SJSA1 (cell line): ENCODE results near the gene KRTAP4-11. TPM values are rescaled to one million over a fixed set of nuclear protein-coding genes. Genes with fewer than 3 reads are reported as not detected.
"Not testable (repeated sequence)": the region's sequence is repeated elsewhere in the genome, so short reads cannot be mapped to it uniquely, and the experiment has no call there.

Source experiments
- DNase-seq, 2 experiments: peaks; one replicate each; pipeline ENCODE4 v3.0.0-alpha.2; 2015 to 2020; ENCODE audit warnings: low spot score in 2 of 2, low read depth in 1 of 2
- H3K27ac ChIP-seq: fragments of 250-450 bp; sonication (Bioruptor Pico); 2 replicates; pipeline ENCODE4 v1.5.1; 2020; ENCODE audit warnings: mild to moderate bottlenecking, moderate library complexity
- H3K27me3 ChIP-seq: fragments of 250-450 bp; sonication (Bioruptor Pico); replicated peaks from 2 replicates; pipeline ENCODE4 v1.5.1; 2020; ENCODE audit warnings: mild to moderate bottlenecking, moderate library complexity
- H3K36me3 ChIP-seq: fragments of 250-450 bp; sonication (Bioruptor Pico); 2 replicates; pipeline ENCODE4 v1.5.1; 2020; ENCODE audit warnings: mild to moderate bottlenecking
- H3K4me1 ChIP-seq: fragments of 250-450 bp; sonication (Bioruptor Pico); replicated peaks from 2 replicates; pipeline ENCODE4 v1.6.1; 2021; ENCODE audit warnings: mild to moderate bottlenecking
- H3K4me3 ChIP-seq: fragments of 250-450 bp; sonication (Bioruptor Pico); 2 replicates; pipeline ENCODE4 v1.5.1; 2020; ENCODE audit warnings: mild to moderate bottlenecking
- H3K9me3 ChIP-seq: fragments of 250-450 bp; sonication (Bioruptor Pico); replicated peaks from 2 replicates; pipeline ENCODE4 v1.5.1; 2020; ENCODE audit warnings: mild to moderate bottlenecking
- total RNA-seq: library from RNA; depleted of rRNA; stranded (reverse); fragments of >200 nt; shearing (Covaris generic); gene quantifications from 2 replicates; pipeline ENCODE4 v1.2.3, GENCODE V29; 2014; rRNA removed

The KRTAP4-11 gene
- total RNA-seq, 1 experiment from 2014 or later = not detected

DNA sequence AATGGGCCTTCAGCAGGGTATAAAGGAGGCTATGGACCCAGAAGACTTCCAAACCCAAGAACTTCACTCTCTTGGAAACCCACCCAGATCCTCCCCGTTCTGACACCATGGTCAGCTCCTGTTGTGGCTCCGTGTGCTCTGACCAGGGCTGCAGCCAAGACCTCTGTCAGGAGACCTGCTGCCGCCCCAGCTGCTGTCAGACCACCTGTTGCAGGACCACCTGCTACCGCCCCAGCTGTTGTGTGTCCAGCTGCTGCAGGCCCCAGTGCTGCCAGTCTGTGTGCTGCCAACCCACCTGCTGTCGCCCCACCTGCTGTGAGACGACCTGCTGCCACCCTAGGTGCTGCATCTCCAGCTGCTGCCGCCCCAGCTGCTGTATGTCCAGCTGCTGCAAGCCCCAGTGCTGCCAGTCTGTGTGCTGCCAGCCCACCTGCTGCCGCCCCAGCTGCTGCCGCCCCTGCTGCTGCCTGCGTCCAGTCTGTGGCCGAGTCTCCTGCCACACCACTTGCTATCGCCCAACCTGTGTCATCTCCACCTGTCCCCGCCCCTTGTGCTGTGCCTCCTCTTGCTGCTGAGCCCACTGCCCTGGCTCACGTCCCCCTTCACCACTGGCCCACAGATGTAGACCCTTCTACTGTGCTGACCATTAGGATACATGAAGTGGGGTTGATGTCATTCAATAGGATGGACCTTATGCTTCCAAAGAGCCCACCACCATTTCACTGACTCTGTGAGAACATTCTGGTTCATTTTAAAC, 33.9 kb downstream of the KRTAP4-11 start, which contains the start of gene KRTAP4-7:
Gene KRTAP4-7, plus strand, starts transcription at position 51 of the 757 bp plus-strand sequence. Its CDS starts 57 bp downstream, at position 108.
- not testable (repeated sequence) for H3K27me3 ChIP-seq, H3K9me3 ChIP-seq, H3K4me3 ChIP-seq, H3K4me1 ChIP-seq, H3K36me3 ChIP-seq, DNase-seq
- peak within 1 kb of the TSS; percentile 71; the same call in 1 of the 2 replicates for H3K27ac ChIP-seq

DNA sequence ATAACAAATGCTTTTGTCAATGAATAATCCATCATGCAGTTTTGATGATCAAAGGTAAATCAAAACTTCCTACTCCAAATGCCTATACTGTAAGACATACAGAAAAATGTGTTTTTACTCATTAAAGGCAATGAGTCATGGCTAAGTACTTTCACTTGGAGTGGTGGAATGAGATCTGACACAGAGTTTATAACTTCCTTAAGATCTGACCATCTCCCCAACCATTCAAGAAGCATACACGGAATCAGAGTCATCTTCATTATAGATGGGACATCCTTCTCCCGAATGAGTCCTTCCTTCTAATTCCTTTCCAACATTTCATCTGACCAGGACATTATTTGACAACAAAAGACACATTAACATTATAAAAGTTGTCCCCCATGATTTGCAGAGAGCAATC, 34.7 kb downstream of the KRTAP4-11 start:
- peak in 1 of 2 experiments; percentile 47 for DNase-seq
- not testable (repeated sequence) for H3K36me3 ChIP-seq, H3K27ac ChIP-seq

DNA sequence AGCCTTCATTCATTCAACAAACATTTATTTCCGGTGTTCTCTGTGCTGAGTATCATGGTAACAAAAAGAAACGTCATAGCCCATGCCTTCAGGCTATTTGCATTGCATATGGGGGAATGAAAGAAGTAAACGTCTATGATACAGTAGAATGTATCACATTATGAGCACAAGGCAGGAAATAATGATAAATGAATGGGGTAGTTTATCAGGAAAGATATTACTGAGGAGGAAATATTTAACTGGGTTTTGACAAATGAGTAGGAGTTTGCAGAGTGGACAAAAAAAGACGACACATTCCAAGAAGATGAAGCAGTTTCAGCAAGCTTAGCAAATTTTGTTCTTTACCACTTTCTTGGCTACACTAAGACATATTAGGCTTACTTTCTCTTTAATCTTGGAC, 35.5 kb downstream of the KRTAP4-11 start:
- peaks cover 6% of the 10 kb centered on the region for H3K4me1 ChIP-seq
- H3K27ac ChIP-seq = peak overlapping the region; percentile 71
- no peak overlapping the region for H3K4me3 ChIP-seq
- peak in 1 of 2 experiments; percentile 61 for DNase-seq
- H3K36me3 ChIP-seq = no peaks in the 10 kb centered on the region
- no peaks in the 10 kb centered on the region for H3K27me3 ChIP-seq
- no peaks in the 10 kb centered on the region for H3K9me3 ChIP-seq

More for the DNA sequence above, 34.7 kb downstream of the KRTAP4-11 start:
- H3K4me3 ChIP-seq, H3K27me3 ChIP-seq, H3K9me3 ChIP-seq, H3K4me1 ChIP-seq: not testable (repeated sequence)

DNA sequence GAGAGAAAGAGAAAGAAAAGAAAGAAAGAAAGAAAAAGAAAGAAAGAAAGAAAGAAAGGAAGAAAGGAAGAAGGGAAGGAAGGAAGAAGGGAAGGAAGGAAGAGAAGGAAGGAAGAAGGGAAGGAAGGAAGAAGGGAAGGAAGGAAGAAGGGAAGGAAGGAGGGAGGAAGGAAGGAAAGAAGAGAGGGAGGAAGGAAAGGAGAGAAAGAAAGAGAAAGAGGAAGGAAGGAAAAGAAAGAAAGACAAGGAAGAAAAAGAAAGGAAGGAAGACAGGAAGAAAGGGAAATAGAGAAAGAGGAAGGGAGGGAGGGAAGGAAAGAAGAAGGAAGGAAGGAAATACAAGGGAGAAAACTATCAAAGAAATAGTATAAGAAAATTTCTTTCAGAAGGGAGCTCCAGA, 41.4 kb downstream of the KRTAP4-11 start:
- Histone ChIP-seq H3K36me3 (no peaks in the 10 kb centered on the region), H3K4me3 (no peak overlapping the region), H3K27me3 (no peaks in the 10 kb centered on the region), H3K4me1 (no peaks in the 10 kb centered on the region), H3K27ac (no peak overlapping the region), H3K9me3 (no peaks in the 10 kb centered on the region)
- no peak for DNase-seq

DNA sequence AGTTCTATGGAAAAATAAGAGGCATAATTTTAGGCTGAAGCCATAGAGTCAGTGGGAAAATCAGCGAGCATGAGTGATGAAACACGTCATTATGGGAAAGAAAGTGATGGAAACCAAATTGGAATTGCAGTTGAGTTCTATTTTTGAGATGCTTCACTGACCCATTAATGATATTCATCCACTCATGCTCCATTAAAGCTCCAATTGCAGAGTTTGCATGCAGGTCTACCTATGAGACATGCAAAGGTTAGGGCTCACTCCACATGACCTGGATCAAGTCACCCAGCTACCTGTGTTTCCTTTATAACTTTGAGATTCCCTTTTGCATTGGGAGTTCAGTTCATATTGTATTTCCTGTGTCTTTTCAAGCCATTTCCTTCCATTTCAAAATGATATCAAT, 44.5 kb downstream of the KRTAP4-11 start:
- no peak overlapping the region for H3K4me3 ChIP-seq
- H3K9me3 ChIP-seq = no peaks in the 10 kb centered on the region
- no peaks in the 10 kb centered on the region for H3K4me1 ChIP-seq
- no peaks in the 10 kb centered on the region for H3K36me3 ChIP-seq
- no peaks in the 10 kb centered on the region for H3K27me3 ChIP-seq
- H3K27ac ChIP-seq = no peak overlapping the region
- no peak for DNase-seq

DNA sequence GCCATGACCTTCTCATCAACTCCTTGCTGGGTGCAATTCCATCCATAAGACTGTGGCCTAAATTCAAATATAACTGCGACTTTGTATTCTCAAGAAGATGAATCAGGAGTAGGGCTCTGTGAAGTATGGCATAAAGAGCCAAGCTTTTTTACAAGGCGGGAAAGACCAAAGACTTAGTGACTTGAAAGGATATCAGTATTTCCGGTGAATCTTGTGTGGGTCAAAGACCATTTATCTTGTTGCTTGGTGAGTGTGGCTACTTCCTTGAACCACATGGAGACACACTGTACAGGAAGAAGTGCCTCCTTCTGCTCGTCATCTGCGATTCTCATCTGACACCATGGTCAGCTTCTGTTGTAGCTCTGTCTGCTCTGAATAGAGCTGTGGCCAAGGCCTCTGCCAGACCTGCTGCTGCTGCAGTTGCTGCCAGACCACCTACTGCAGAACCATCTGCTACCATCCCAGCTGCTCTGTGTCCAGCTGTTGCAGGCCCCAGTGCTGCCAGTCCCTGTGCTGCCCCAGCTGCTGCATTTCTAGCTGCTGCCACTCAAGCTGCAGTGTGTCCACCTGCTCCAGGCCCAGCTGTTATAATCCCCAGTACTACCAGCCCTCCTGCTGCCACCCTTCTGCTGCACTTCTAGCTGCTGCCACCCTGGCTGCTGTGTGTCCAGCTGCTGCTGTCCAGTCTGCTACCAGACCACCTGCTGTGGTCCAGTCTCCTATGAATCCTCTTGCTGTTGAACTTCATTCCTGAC, 46.4 kb downstream of the KRTAP4-11 start:
- no peaks in the 10 kb centered on the region for H3K27me3 ChIP-seq
- H3K36me3 ChIP-seq = no peaks in the 10 kb centered on the region
- no peak overlapping the region for H3K4me3 ChIP-seq
- peaks cover 9% of the 10 kb centered on the region for H3K4me1 ChIP-seq
- H3K27ac ChIP-seq = no peak overlapping the region
- no peak for DNase-seq
- H3K9me3 ChIP-seq = no peaks in the 10 kb centered on the region

DNA sequence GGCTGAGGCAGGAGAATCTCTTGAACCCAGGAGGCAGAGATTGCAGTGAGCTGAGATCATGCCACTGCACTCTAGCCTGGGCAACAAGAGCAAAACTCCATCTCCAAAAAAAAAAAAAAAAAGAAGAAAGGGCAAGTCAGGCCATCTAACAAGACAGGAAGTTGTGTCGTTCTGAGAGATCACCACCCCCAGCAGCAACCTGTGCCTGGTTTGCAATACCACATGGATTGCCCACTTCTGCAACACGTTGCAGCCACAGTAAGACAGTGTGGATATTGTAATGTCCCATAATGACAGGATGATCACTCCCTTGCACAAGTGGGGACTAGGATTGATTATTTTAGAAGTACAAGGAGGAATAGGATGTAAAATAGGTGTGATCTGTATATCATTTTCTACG, 49.1 kb downstream of the KRTAP4-11 start:
- no peaks in the 10 kb centered on the region for H3K36me3 ChIP-seq
- no peaks in the 10 kb centered on the region for H3K9me3 ChIP-seq
- H3K27ac ChIP-seq = no peak overlapping the region
- no peaks in the 10 kb centered on the region for H3K27me3 ChIP-seq
- H3K4me3 ChIP-seq = no peak overlapping the region
- peaks cover 27% of the 10 kb centered on the region for H3K4me1 ChIP-seq
- DNase-seq = no peak

DNA sequence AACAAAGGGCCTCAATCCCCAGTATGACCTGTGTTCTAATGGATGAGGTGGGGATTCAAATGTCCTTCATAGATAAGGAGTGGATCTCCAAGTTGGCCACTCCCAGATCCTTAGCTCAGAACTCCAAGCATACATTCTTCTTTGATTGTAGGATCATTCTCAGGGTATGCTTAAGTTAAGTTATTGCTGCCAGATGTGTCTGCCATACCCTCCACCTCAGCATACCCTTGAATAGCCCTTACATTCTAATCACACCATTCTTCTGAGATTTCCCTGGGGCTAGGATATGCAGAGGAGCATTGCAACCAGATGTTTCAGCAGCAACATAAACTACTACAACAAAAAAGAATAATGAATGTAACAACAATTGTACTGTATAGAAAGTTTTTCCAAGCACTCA, 50.9 kb downstream of the KRTAP4-11 start:
- no peaks in the 10 kb centered on the region for H3K9me3 ChIP-seq
- H3K27me3 ChIP-seq = no peaks in the 10 kb centered on the region
- no peaks in the 10 kb centered on the region for H3K36me3 ChIP-seq
- no peak for DNase-seq
- peaks cover 45% of the 10 kb centered on the region for H3K4me1 ChIP-seq
- no peak overlapping the region for H3K4me3 ChIP-seq
- H3K27ac ChIP-seq = no peak overlapping the region; the same call in 1 of the 2 replicates

Other genes with a start within 250 kb of the KRTAP4-11 start
- not detected in 2 replicates for gene KRT20, start 233.1 kb downstream of the KRTAP4-11 start, total RNA-seq
- gene KRT23, start 180.7 kb downstream of the KRTAP4-11 start, total RNA-seq = not detected in 2 replicates
- gene KRT39, start 151.4 kb downstream of the KRTAP4-11 start, total RNA-seq = not detected in 2 replicates
- not detected in 2 replicates for gene KRT40, start 134.0 kb downstream of the KRTAP4-11 start, total RNA-seq
- gene KRTAP3-3, start 124.2 kb downstream of the KRTAP4-11 start, total RNA-seq = not detected in 2 replicates
- gene KRTAP3-2, start 118.5 kb downstream of the KRTAP4-11 start, total RNA-seq = not detected in 2 replicates
- gene KRTAP3-1, start 109.2 kb downstream of the KRTAP4-11 start, total RNA-seq = not detected in 2 replicates
- 0.45 and 2.5 TPM in 2 replicates for gene KRTAP1-5, start 91.2 kb downstream of the KRTAP4-11 start, total RNA-seq
- gene KRTAP1-4, start 88.2 kb downstream of the KRTAP4-11 start, total RNA-seq = not detected in 2 replicates
- not detected in 2 replicates for gene KRTAP1-3, start 83.5 kb downstream of the KRTAP4-11 start, total RNA-seq
- not detected in 2 replicates for gene KRTAP1-1, start 76.9 kb downstream of the KRTAP4-11 start, total RNA-seq
- not detected in 2 replicates for gene KRTAP2-1, start 71.1 kb downstream of the KRTAP4-11 start, total RNA-seq
- not detected in 2 replicates for gene KRTAP2-2, start 63.1 kb downstream of the KRTAP4-11 start, total RNA-seq
- gene KRTAP2-3, start 58.3 kb downstream of the KRTAP4-11 start, total RNA-seq = not detected in 2 replicates
- gene KRTAP2-4, start 52.5 kb downstream of the KRTAP4-11 start, total RNA-seq = not detected in 2 replicates
- gene KRTAP4-7, start 34.2 kb downstream of the KRTAP4-11 start, total RNA-seq = not detected in 2 replicates
- gene KRTAP4-8, start 20.2 kb downstream of the KRTAP4-11 start, total RNA-seq = not detected in 2 replicates
- not detected in 2 replicates for gene KRTAP4-16, start 16.2 kb downstream of the KRTAP4-11 start, total RNA-seq
- not detected in 2 replicates for gene KRTAP4-9, start 13.0 kb downstream of the KRTAP4-11 start, total RNA-seq
- gene KRTAP4-12, start 5.8 kb upstream of the KRTAP4-11 start, total RNA-seq = not detected in 2 replicates
- gene KRTAP4-6, start 22.2 kb upstream of the KRTAP4-11 start, total RNA-seq = not detected in 2 replicates
- gene KRTAP4-5, start 31.5 kb upstream of the KRTAP4-11 start, total RNA-seq = not detected in 2 replicates
- not detected in 2 replicates for gene KRTAP4-4, start 42.4 kb upstream of the KRTAP4-11 start, total RNA-seq
- not detected in 2 replicates for gene KRTAP4-3, start 49.8 kb upstream of the KRTAP4-11 start, total RNA-seq
- gene KRTAP4-2, start 59.8 kb upstream of the KRTAP4-11 start, total RNA-seq = not detected in 2 replicates
- gene KRTAP4-1, start 66.5 kb upstream of the KRTAP4-11 start, total RNA-seq = not detected in 2 replicates
- gene KRTAP9-1, start 71.5 kb upstream of the KRTAP4-11 start, total RNA-seq = not detected in 2 replicates
- not detected in 2 replicates for gene KRTAP9-2, start 108.3 kb upstream of the KRTAP4-11 start, total RNA-seq
- not detected in 2 replicates for gene KRTAP9-3, start 114.1 kb upstream of the KRTAP4-11 start, total RNA-seq
- gene KRTAP9-8, start 119.6 kb upstream of the KRTAP4-11 start, total RNA-seq = not detected in 2 replicates
- gene KRTAP9-4, start 131.3 kb upstream of the KRTAP4-11 start, total RNA-seq = not detected in 2 replicates
- not detected in 2 replicates for gene KRTAP9-9, start 137.0 kb upstream of the KRTAP4-11 start, total RNA-seq
- not detected in 2 replicates for gene KRTAP9-6, start 147.0 kb upstream of the KRTAP4-11 start, total RNA-seq
- not detected in 2 replicates for gene KRTAP9-7, start 157.3 kb upstream of the KRTAP4-11 start, total RNA-seq
- gene KRTAP29-1, start 184.5 kb upstream of the KRTAP4-11 start, total RNA-seq = not detected in 2 replicates
- not detected in 2 replicates for gene KRTAP16-1, start 190.9 kb upstream of the KRTAP4-11 start, total RNA-seq
- gene KRTAP17-1, start 197.3 kb upstream of the KRTAP4-11 start, total RNA-seq = not detected in 2 replicates
- gene KRT33A, start 232.5 kb upstream of the KRTAP4-11 start, total RNA-seq = not detected in 2 replicates